Measurements from ENCODE around the gene PRKAR2B.

The PRKAR2B gene

DNA sequence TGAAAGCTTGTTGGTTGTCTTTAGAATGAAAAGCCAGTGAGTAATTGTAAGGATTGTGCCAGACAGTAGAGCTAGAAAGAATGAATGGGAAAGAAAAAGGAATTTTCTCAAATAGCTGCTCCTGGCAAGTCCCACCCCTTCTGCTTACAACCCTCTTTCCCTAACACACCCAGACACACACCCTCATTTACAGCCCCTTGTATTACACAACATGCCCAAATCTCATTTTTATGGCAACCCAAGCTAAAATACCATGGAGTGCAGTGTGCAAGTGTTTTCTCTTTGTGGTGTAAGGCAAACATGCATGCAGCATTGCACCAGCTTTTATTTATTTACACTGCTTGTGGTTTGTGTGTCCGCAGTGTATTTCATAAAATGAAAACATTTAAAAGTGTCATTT is 1.5 kb downstream of the PRKAR2B start:
- no peak for DNase-seq (ENCODE audit: extremely low read depth, insufficient read length)
- Histone ChIP-seq H3K27me3 (replicated peaks; ENCODE audit: control insufficient read depth, insufficient read depth, low read length) (peaks cover 5% of the 10 kb centered on the region), H3K4me3 (replicated peaks; ENCODE audit: low read depth, low read length) (no peak overlapping the region), H3K36me3 (ENCODE audit: control insufficient read depth, insufficient read depth, low read length) (no peaks in the 10 kb centered on the region)
- TF ChIP-seq, protein P1, sequence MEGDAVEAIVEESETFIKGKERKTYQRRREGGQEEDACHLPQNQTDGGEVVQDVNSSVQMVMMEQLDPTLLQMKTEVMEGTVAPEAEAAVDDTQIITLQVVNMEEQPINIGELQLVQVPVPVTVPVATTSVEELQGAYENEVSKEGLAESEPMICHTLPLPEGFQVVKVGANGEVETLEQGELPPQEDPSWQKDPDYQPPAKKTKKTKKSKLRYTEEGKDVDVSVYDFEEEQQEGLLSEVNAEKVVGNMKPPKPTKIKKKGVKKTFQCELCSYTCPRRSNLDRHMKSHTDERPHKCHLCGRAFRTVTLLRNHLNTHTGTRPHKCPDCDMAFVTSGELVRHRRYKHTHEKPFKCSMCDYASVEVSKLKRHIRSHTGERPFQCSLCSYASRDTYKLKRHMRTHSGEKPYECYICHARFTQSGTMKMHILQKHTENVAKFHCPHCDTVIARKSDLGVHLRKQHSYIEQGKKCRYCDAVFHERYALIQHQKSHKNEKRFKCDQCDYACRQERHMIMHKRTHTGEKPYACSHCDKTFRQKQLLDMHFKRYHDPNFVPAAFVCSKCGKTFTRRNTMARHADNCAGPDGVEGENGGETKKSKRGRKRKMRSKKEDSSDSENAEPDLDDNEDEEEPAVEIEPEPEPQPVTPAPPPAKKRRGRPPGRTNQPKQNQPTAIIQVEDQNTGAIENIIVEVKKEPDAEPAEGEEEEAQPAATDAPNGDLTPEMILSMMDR (IDR thresholded peaks at IDR 0.05; ENCODE audit: insufficient read depth, low read length, poor library complexity, severe bottlenecking): no peak

GRCh38 chr7:107046491-107047259 is 2.2 kb downstream of the PRKAR2B start:
- no peak for DNase-seq (ENCODE audit: extremely low read depth, insufficient read length)
- TF ChIP-seq, protein P1 (IDR thresholded peaks at IDR 0.05; ENCODE audit: insufficient read depth, low read length, poor library complexity, severe bottlenecking): no peak
- peaks cover 5% of the 10 kb centered on the region for H3K27me3 ChIP-seq (replicated peaks; ENCODE audit: control insufficient read depth, insufficient read depth, low read length)
- no peaks in the 10 kb centered on the region for H3K36me3 ChIP-seq (ENCODE audit: control insufficient read depth, insufficient read depth, low read length)
- H3K4me3 ChIP-seq (replicated peaks; ENCODE audit: low read depth, low read length): no peak overlapping the region

DNA sequence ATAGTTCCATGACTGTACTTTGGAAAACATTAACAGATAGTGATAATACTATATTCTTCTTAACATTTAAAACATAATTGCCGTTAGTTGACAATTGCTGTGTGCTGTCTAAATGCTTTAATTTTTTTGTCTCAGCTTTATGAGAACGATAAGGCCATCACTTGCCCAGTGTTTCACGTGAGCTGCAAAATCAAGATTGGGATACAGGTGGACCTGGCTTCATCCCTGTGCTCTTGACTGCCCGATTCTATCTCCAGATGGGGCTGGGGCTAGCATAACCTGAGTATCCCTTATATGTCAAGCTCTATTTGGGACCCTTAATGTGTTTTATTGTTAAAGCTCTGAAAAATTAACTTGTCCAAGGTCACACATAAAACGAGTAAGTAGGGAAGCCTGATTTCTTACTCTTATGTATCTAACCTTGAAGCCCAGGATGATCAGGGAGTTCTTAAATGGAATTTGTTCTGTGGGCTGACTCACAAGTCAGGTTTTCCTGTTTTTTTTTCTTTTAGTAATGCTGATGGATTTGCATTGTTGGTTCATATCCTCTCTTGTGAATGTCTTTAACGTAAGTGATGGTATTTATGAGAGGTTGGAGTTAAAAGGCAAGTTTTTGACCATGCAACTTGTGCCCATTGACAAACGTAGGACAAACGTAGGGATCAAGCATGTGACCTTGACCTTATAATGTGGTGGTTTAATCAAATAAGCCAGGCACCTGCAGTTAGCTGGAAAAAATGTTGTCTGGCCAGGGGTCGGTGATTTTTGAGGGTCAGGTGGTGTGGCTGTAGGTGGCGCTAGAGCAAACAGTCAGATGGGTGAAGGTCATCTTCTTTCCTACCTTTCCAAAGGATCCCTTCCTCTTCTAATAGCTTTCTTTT is 3.6 kb downstream of the PRKAR2B start:
- Histone ChIP-seq H3K4me3 (replicated peaks; ENCODE audit: low read depth, low read length) (no peak overlapping the region), H3K36me3 (ENCODE audit: control insufficient read depth, insufficient read depth, low read length) (no peaks in the 10 kb centered on the region), H3K27me3 (replicated peaks; ENCODE audit: control insufficient read depth, insufficient read depth, low read length) (peaks cover 5% of the 10 kb centered on the region)
- no peak for DNase-seq (ENCODE audit: extremely low read depth, insufficient read length)
- TF ChIP-seq, protein P1 (IDR thresholded peaks at IDR 0.05; ENCODE audit: insufficient read depth, low read length, poor library complexity, severe bottlenecking): peak; percentile 18

- H3K27me3 ChIP-seq (replicated peaks; ENCODE audit: control insufficient read depth, insufficient read depth, low read length): peaks cover 5% of the 10 kb centered on the region
- TF ChIP-seq, protein P1 (IDR thresholded peaks at IDR 0.05; ENCODE audit: insufficient read depth, low read length, poor library complexity, severe bottlenecking): no peak
- no peaks in the 10 kb centered on the region for H3K36me3 ChIP-seq (ENCODE audit: control insufficient read depth, insufficient read depth, low read length)
- no peak for DNase-seq (ENCODE audit: extremely low read depth, insufficient read length)
- H3K4me3 ChIP-seq (replicated peaks; ENCODE audit: low read depth, low read length): no peak overlapping the region
Observed at GRCh38 chr7:107048783-107049418, 4.4 kb downstream of the PRKAR2B start.

- Histone ChIP-seq H3K27me3 (replicated peaks; ENCODE audit: control insufficient read depth, insufficient read depth, low read length) (peaks cover 5% of the 10 kb centered on the region), H3K36me3 (ENCODE audit: control insufficient read depth, insufficient read depth, low read length) (no peaks in the 10 kb centered on the region), H3K4me3 (replicated peaks; ENCODE audit: low read depth, low read length) (no peak overlapping the region)
- TF ChIP-seq, protein P1 (IDR thresholded peaks at IDR 0.05; ENCODE audit: insufficient read depth, low read length, poor library complexity, severe bottlenecking): no peak
- no peak for DNase-seq (ENCODE audit: extremely low read depth, insufficient read length)
Observed at GRCh38 chr7:107049480-107049879, 5.0 kb downstream of the PRKAR2B start.
